GM19043 (cell line): ENCODE data around the gene ARID5A.

Source experiments
- ATAC-seq: cut with Tn5 transposase; IDR thresholded peaks from one replicate; pipeline ENCODE4 v1.9.1; 2021; ENCODE audit warnings: low read depth; ENCODE audit not compliant: unreplicated experiment

Gene ARID5A

DNA sequence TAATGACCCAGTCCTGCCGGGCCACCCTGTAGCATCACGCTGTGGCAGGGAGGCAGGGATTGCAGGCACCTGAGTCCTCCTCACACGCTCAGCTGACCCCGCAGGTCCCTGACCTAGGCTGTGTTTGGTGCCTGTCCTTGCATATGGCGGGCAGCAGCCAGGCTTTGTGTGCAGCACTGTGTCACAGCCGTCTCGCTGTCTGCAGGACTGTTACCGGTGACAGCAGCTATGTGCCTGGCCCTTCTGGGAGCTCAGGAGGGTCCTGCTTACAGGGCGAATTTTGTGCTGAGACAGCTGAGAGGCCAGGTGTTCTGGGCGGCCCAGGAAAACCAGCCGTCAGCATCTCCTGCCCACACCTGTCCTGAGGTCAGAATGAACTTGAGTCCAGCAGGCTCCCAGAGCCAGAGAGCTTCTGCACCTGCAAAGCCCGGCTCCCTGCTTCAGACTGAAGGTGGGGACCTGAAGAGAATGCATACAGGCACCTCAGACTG lies 10.4 kb upstream of the ARID5A start:
- no peak for ATAC-seq

DNA sequence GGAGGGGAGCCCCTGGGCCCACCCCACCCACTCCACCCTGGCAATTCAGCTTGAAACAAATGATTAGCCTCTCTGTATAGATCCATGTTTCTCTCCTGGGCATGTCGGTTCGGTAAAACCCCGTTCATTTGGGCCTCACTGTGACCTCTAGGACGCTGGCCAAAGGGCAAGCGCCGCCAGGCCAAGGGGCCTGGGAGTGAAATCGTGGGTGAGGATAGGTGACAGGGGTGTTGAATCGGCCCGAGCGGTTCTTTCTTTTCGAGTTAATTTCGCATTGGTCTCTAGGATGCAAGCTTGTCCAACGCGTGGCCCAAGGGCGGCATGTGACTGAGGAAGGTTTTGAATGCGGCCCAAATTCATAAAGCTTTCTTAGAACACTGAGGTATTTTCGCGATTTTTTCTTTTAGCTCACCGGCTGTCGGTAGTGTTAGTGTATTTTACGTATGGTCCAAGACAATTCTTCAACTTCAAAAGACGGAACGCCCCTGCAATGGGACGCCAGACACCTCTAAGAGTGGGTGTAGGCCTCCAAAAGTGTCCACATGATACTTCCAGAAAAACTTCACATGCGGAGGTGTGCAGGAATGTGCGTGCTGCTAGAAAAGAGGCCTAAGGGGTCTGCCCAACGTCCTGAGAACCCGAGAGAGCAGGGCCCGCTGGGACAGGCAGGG lies 9.8 kb upstream of the ARID5A start:
- ATAC-seq = no peak

DNA sequence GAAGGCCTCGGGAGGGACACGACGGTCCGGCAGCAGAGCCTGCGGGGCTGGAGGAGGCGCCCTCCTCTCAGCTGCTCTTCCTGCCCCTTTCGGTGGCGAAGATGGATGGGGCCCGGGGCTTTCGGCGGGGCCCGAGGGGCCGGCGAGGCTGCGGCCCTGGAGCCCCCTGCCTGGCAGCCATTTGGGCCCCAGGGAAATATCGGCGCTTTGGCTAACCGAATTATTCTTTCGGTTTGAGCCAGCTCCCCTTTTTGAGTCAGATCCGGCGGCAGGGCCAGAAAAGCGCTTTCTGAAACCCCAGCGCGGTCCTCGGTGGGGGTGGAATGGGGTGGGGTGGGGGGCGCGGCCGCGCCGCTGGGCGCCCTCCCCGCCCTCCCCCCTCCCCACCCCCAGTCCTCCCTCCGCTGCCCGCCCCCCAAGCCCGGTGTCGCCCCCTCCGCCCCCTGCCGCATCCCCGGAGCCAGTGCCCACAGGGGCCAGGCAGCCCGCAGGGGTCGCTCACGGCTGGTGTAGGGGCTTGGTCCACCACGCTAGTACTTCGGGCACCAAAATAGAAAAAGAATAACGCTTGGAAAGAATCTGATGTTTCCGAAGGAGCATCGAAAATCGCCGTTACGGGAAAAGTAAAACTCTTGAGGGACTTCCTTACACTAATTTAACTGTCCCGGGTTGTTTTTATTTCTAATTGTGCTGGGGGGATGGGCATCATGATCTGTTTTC lies 9.1 kb upstream of the ARID5A start:
- no peak for ATAC-seq

DNA sequence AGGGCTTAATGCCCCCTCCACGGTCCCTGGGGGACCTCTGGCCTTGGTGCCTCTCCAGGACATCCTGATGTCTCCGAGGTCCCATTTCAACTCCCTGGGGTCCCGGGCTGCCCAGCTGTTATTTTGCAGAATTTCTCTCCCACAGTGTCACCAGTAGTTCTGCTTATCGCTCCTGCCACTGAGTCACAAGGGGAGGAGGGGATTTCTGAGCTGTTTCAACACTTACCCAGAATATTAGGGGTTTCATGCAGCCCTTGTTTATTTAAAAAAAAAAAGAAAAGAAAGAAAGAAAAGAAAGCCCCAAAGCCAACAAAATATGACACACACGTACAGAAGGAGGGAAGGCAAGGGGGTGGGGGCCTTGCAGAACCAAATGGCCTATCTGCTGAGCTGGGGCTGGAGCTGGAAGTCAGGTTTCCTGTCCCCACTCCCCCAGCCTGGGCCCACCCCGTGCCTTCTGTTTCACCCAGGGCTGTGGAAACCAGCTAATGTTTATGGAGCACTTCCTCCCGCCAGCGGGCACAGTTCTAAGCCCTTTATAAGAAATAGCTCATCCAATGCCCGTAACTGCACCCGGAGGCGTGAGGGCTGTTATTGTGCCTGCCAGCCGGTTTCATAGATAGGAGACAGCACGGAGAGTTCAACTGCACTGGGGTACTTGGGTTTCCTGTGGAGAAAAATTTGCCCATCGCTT lies 8.4 kb upstream of the ARID5A start:
- ATAC-seq = no peak

DNA sequence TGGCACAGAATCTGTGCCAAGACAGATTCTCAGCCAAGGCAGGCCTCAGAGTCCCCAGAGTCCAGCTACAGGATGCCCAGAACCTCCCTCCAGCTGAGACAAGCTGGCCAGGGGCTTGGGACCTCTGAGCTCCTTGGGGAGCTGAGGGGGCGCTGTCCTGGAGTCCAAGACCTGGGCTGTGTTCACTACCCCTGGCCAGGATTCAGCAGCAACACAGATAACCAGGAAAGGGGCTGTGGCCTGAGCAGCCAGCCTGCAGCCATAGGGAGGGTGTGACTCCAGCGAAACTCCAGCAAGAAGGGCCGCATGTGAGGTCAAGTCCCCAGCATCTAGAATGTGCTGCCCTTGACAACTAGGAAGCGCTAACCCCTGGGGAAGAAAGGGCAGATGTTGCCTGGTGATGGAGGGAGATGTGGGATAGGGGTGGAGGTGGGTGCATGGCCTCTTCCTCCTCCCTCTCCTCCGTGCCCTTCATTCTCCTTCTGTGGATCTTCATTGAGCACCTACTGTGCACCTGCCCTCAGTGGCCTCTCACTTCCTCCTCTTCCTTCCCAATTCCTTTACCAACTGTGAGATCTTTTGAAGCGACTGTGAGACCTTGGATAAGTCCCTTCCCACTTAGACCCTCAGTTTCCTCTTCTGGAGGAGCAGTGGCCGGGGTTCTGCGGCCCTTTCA lies 7.7 kb upstream of the ARID5A start:
- no peak for ATAC-seq

DNA sequence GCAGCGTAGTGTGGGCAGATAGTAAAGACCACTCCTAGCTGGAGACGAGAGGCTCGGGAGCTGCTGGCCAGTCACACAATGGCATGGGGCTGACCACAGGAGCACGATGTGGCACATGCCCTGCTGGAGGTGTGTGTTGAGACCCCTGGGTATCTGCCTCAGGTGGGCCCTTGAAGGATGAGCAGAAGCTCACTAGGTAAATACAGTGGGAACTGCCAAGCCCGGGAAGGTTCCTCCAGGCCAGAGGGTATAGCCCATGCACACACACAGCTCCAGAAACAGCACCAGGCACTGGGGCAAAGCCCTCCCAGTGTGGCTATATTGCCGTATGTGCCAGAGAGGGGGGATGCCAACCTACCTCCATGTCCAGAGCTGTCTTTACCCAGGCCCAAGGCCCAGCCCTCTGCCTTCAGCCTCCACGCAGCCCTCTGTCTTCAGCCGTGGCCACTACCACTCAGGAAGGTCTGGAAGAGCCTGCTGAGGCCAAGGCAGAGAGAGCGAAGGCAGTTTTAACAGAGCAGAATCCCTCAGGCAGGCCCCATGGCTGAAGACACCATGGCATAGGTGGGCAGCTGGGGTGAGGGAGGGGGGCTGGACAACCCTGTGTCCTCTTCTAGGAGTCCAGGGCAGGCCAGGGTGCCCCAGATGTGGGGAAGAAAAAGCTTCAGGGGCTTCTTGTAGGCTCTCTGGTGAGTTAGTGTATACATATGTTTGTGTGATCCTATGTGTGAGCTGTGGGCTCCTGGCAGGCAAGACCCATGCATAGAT lies 7.0 kb upstream of the ARID5A start:
- ATAC-seq = no peak

DNA sequence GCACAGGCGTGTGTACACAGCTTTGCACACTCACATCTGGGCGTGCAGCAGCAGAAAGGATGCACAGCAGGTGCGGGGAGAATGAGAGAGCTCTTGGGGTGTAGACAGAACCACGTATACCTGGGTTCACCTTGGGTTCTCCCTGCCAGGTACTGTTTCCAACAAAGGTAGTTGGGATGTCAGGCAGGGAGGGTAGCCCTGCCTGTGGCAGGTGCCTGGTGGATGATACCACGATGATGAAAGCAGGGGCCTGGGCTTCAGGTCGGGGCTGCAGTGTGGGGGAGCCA lies 6.5 kb upstream of the ARID5A start:
- no peak for ATAC-seq

DNA sequence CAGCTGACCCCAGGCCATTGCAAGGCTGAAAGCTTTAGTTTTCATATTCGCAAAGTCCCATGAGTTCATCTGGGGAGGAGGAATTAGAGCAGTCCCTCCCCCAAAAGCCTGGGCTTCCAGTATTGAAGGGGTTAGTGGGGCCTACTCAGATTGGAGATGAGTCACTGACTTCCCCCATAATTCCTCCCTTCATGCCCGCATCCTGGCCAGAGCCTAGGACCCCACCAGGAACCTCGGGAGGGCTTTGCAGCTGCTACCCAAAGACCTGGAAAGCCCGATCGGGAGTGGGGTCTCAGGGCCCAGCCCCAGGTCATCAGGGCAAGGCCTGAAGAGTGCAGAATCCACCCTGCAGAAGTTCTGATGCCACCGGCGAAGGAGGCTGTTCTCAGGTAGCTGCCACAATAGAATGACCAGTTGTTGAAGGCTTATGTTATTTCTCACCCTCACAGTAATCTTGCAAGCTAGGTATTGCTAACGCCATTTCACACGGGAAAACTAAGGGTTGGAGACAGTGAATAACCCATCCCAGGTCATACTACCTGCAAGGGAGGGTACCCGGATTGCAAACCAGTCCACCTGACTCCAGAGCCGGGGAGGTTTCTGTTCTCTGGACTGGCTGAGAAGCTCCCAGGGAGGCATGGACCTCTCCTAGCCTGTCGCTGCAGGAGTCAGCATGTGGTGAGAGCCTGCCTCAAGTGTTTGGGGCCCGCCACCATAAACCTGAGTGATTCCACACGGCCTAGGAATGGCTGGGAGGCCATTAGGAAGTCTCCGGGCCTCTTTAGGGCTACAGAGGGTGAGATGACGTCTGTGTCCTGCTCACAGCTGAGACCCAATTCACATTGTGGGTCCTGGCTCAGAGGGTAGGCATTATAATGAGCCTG lies 5.8 kb upstream of the ARID5A start:
- ATAC-seq = no peak

DNA sequence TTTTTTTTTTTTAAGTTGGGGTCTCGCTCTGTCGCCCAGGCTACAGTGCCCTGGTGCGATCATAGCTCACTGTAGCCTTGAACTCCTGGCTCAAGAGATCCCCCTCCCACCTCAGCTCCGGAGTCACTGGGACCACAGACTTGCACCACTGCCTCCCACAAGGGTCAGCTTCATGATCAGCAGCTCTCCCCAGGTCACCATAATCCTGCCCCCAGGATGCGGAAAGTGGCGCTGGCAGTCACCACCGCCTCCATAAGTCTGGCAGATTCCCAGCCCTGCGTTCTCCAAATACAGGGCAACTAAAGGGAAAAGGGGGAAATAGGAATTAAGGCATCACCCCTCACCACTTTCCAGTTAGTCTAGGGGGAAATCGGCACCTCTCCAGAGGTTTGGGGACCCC lies 5.2 kb upstream of the ARID5A start:
- no peak for ATAC-seq

DNA sequence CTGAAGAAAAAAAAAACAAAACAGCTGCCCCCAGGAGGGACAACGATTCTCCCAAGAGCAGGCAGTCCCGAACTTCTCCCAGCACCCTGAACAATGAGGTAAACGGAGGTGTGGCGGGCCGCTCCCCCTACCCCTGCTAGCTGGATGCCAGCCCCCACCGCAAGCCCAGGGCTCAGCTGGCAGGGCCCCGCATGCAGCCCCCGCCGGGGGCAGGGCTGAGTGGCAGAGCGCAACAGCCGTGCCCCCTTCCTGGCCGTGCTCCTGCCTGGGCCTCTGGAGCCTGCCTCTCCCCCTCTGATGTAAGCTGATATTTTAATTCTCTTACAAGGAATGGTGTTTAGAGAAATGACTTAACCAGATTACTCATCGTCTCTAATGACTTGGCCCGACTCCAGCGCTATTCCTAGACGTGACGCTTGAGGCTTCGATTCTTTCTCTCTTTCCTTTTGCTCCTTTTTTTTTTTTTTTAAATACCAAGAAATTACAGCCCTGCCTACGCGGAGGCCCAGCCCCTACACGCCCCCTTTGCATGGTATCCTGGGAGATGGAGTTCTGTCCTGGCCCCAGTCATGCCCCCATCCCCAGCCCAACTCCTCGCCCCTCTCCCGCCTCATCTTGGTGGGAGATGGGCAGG lies 4.6 kb upstream of the ARID5A start:
- ATAC-seq = no peak

DNA sequence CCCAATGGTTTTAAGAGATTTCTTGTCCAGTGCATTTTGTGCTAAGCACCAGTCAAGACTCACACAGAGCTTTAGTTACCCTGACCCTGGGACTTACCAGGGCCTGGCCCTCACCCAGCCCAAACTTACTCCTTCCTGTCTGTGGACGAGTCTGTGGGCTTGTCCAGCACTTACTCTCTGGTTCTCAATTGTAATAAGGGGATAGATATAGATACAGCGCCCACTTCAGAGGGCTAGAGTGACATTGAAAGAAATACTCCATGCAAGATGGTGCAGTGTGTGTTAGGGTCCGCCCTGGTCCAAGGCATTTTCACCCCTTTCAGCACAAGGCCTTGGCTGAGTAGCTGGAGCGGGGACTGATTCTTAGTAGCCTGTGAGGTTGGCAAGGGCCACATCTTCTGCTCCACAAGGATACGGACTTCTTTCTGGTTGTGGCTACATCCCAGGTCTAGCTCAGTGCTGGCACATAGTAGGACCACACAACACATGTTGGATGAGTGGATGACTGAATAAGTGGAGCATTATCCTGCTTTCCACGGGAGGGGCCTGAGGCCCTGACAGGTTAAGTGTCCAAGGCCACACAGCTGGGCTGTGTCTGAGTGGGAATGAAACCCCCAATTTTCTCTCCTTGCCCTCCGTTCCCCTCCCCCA lies 3.8 kb upstream of the ARID5A start:
- no peak for ATAC-seq

DNA sequence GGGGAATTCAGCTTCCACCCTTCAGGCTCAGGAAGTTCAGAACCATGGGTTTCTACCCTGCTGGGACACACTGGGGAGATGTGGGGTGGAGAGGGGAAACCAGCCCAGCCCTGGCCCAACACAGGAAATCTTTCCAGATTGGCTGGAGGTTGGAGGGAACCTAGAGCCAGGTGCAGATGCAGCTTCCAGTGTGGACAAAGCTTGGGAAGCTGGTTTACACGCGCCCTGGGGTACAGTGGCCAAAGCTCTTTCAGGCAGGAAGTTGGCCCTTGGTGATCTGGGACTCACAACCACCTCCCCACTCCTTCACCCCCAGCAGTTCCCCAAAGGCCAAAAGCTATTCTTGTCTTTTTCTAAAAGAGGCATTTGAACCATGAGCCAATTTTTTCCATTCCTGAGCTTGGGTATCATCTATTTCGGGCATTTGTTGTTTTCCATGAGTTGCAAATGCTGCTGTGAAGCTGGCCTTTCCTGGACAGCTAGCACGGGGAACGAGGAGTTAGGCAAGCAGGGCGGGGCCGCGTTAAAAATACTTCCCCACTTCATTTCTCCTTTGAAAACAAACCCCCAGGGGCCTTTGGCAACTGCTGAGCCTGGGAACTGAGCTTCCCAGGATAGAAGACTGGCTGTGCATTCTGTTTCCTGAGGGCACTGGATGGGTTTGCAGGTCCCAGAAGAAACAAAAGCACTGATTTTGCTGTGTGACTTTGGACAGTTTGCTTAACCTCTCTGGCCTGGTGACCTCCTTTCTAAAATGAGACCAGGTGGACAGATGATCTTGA lies 3.1 kb upstream of the ARID5A start:
- ATAC-seq = no peak

DNA sequence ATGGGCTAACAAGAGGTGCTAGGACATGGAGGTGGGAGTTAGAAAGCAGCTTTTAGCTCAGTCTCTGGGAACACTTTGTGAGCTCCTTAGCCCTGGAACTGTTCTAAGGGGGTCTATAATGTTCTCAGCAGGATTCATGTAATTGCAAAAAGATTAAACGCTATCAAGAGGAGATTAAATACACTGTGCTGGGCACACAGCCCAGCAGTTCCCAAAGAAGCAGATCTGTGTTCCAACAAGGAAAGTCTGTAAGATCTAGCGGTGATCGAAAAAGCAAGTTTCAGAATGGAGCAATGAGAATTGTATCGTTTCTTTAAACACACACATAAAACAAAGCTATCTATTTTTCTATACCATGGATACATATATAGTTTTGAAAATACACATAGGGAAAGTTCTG lies 2.4 kb upstream of the ARID5A start:
- no peak for ATAC-seq

DNA sequence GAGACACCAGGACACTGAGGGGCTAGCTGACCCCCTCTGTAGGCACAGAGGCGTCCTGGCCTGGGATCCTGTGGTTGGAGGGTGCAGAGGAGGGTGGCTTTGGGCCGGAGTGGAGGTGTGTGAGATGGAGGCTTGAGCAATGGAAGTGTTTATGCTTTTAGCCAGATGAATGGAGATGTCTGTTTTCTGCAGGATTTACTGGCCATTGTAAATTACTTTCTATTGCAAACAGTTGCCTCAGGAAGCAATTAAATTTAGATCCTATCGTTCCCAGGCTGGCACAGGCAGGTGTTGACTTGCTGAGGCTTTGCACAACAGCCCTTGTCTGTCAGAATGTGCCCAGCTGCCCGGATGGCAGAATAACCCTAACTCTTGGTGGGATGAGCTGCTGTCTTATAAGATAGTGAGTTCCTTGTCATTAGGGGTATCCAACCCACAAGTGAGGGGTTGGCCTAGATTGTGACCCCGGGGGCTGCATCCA lies 1.8 kb upstream of the ARID5A start:
- ATAC-seq = no peak

DNA sequence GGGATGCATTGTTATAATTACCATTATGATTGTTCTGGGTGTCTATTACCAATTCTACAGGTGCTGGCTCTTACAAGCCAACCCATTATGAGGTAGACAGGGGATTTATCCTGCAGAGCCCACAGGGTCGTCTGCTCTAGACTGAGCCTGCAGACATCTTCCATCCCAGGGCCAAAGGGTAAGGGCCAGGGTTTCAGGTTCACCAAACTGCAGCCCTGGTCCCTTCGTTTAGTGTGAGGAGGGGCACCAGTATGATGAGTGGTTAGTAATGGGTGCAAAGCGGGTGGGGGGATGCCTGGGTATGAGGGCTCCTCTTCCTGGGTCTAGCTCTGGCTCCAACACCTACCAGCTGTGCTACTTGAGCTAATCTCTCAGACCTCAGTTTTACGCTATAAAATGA lies 1.2 kb upstream of the ARID5A start:
- ATAC-seq = no peak

DNA sequence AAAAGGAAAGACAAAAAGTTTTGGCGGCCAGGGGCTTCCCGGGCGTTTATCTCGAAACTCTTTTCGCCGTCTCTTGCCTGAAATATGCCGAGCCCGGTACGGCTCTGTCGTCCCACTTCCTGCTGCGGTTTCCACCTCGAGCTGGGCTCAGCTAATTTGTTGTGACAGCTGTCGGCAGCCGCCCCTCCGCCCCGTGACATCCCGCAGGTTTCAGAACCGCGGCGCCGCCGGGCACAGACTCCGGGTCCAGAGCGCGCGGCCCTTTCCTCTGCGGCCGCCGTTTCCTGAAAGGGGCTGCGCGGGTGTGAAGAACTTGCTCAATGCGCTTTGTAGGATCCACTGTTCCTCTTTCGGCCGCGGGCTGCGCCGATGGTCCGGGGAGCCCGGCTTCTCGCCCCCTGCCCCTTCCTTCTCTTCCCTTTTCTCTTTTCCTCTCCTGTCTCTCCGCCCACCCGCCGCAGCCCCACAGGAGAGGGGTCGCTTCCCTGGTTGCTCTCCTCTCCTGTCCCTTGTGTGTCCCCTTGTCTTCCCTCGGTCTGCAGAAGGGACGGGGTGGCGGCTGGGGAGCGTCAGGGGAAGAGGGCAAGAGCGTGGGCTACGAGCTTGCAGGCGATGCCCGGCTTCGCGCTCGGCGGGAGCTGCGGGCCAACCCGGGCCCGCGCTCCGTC lies 648 bp downstream of the ARID5A start:
- ATAC-seq = peak; percentile 38

DNA sequence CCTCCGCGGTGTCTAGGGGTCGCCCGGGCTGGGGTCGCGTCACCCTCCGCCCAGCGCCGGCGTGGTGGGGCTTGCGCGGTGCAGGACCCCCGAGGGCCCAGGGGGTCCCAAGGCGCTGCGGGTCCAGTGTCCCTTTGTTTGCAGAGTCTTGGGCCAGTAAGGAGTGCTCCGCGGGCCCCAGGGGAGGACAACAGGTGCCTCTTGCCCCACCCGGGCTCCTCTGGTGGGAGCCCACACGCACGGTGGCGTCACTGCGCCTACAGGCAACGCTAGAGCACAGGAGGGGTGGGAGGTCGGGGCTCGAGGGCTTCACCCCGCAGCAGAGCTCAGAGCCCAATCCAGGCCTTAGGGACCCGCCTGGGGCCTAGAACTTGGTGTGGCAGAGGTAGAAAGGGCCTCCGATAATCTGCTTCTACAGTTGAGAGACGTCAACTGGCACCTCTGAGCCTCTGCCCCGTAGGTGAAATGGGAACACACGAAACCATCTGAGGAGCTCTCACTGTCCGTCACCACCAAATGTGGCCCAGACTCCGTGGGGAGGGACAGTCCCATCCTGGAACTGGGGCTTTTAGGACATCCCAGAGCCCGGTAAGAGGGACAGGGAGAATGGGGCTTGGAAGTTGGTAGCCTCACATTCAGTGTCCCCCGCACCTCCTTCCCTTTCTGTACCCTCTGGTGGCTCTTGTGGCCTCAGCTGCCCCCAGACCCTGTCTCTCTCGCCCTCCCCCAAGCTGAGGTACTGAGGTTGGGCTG lies 1.4 kb downstream of the ARID5A start:
- no peak for ATAC-seq
